OCI-M2 (cell line): ENCODE results near the gene NUFIP1.
"Not testable (repeated sequence)": the region's sequence is repeated elsewhere in the genome, so short reads cannot be mapped to it uniquely, and the experiment has no call there.

Experiments used
- DNase-seq: peaks from one replicate; lab custom pipeline; 2025; ENCODE audit not compliant: unreplicated experiment; lab: John Stamatoyannopoulos, UW

Gene NUFIP1

GRCh38 chr13:44969551-44970484 lies 19.5 kb downstream of the NUFIP1 start:
- no peak for DNase-seq

DNA sequence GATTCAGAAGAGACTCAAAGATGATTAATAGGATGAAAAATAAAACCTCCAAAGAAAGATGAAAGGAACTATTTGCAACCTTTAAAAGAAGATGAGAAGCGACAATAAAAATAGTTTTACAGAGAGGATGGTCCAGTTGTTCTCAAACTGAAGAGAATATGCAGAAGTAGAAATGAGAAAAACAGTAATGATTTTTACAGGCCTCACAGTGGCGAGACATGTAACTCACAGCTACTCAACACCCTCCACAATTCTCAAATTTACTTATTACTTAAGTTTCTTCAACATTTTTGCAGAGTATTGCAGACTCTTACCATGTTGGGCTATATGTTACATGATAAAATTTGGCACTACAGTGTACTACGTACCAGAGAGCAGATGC lies 20.8 kb downstream of the NUFIP1 start:
- DNase-seq: no peak

DNA sequence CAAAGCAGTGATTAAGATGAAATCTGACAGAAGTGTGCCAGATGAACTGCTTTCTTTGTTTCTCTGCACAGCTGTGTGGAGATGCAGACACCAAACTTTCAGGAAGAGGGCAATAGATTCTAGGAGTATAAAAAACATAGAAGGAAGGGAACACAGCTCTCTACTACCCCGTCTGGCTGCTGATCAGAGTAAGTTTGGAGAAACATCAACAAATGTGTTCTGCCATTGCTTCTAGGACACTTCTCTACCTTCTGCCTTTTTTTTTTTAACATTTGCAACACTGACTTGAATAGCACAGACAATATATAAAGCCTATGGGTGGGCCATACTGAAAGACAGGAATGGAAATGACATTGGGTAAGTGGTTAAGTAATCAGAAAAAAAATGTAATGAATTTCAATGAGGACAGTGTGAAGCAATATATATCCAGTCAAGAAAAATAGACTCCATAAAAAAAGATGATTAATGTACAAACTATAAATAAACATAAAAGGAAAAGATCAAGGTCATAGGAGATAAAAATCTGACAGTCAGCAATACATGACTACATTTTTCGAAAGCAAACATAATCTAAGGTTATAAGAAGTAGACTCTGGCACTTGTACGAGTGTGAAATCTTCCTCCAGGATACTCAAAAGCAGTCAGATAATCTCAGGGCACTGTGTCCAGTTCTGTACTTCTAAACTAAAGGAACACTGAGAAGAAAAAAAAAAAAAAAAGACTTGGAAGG lies 21.4 kb downstream of the NUFIP1 start:
- no peak for DNase-seq

- DNase-seq: no peak
These were observed 27.3 kb downstream of the NUFIP1 start for GRCh38 chr13:44961997-44962396.

DNA sequence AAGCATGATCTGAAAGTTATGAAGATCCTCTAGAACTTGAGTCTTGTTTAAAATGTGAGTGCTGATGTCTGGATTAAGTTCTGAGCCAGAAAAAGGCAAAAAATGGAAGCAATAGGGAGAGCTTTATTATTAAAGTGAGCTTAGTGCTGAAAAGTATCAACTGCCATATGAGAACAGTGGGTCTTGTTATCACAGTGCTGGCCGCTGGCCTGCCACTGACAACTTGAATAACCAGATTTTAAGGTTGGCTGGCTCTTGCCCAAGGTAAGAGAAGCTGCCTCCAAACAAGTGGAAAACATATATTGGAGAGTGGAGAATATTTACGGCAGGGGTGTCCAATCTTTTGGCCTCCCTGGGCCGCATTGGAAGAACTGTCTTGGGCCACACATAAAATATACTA lies 33.9 kb downstream of the NUFIP1 start:
- DNase-seq: no peak

DNA sequence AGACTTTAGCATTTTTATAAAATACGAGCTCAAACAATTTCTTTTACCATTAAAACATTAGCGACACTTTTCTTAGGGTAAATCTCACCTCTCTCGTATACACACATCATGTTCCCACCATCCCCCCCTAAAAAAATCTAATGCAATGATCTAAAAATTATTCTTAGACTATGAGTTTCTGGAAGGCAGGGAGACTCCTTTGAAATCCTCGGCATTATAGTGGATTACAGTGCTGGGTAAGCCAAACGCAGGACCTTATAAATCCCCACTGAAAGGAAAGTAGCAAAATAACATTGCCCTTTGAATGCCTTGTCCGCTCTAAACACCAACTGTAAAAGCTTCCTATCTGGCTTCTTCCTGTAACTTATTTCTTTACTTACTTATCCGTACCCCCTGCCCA lies 35.0 kb downstream of the NUFIP1 start:
- no peak for DNase-seq

- DNase-seq: no peak
These were observed 36.6 kb downstream of the NUFIP1 start for GRCh38 chr13:44952671-44953070.

- no peak for DNase-seq
These were observed 38.1 kb downstream of the NUFIP1 start for GRCh38 chr13:44951184-44951583.

DNA sequence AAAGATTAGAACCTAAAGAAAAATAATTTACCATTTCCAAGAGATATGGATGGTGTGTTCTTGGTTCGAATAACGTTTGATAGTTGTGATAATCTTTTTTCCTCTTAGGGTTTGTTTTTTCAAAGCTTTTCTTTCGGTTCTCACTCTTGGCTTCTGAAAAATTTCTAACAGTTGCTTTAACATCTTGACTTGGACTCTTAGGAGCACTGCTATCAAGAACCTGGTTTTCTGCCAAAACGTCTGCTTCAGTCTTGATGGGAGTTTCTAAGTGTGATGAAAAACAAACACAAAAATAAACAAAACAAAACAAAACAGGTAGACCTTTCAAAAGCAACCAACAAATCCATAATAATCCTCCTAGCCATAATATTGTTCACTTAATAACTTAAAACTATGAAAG lies 45.9 kb downstream of the NUFIP1 start:
- not testable (repeated sequence) for DNase-seq

- no peak for DNase-seq
These were observed 50.4 kb downstream of the NUFIP1 start for GRCh38 chr13:44938854-44939253.

DNA sequence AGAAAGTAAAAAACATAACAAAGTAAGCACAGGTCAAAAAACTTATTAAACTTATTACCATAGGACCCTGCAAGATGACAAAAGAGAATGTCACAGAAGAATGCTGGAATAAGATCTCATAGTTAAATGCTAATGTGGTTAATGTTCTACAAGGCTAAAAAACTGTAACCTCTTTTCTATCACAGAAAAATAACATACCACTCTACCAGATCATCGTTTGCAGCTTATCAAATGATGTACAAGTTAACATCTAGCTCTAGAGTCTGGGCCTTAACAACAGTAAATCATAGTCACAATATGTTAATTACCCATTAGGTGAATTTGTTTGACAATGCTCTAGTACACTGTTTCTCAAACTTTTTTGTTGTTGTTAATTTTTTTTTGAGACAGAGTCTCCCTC lies 53.0 kb downstream of the NUFIP1 start:
- no peak for DNase-seq

GRCh38 chr13:44934724-44935123 lies 54.5 kb downstream of the NUFIP1 start:
- no peak for DNase-seq

- DNase-seq: no peak
These were observed 56.4 kb downstream of the NUFIP1 start for GRCh38 chr13:44932850-44933251.

- no peak for DNase-seq
These were observed 57.0 kb downstream of the NUFIP1 start for GRCh38 chr13:44932171-44932849.

GRCh38 chr13:44930963-44931623 lies 58.2 kb downstream of the NUFIP1 start:
- DNase-seq: no peak

- no peak for DNase-seq
These were observed 59.0 kb downstream of the NUFIP1 start for GRCh38 chr13:44930280-44930679.

DNA sequence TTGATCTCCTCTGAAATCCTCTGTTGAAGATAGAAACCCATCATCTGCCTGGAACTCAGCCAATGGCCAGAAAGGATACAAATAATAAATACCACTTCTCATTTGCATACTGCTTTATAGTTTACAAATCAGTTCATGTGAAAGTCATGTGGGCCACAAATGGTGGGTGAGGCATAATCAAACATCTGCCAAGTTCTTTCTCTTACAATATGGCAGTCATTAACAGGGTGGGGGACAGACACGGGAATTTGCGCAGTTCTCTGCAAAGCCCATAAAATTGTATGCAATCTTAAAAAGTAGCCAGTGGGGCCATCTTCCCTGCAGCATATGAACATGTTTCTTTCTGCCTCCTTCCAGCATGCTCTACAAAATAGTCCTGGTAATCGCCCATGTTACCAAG lies 59.6 kb downstream of the NUFIP1 start:
- DNase-seq: no peak

DNA sequence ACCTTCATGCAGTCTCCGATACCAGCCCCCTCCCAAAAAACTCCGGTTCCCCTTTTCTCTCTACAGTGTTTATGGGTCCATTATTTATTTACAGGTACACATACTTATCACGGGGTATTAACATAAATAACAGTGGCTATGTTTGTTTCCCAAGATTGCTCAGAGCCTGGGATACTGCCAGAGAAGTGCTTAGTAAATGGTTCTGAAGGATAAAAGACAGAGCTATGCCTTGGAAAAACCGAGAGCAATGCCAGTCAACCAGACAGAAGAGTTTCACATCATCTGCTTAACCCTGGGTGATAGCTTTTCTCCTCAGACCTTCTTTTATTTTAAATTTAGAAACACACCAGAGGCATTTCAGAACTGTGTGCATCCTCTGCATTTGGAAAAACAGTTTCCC lies 61.3 kb downstream of the NUFIP1 start:
- DNase-seq: no peak

DNA sequence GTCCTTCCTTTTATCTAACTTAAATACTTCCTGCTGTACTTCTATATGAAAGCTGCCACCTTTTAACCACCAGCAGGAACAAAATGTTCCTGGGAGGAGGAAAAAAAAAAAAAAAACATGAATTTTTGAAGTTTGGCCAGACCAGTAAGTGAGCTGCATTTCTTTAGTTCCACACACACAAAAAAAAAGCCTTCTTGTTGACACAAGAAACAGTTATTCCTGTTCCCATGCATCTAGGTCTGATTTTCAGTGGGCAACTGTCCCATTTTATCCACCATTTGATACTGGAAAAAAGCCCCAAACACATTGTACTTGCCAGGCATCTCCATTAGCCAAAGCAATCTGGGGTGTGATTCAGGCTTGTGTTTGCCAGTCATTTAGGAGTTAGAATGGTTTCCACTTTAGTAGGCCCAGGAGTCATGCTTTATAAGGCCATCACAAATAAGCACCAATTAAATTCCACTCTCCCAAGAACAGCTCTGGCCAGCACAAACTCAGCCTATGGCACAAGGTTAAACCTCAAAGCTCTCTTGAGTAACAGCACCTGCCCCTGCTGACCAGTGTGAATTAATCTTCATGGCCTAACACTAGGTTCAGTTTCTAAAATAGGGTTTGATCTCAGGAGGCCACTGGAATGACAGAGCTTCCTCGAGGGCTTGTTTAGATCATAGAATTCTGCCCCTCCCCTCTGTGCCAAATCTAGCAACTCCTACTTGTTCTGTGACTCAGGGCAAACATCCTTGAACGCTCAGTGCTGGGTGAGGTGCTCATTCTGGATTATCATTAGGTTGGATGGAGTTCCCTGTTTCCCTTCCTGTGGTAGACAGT lies 67.1 kb downstream of the NUFIP1 start:
- DNase-seq: no peak

- no peak for DNase-seq
These were observed 67.9 kb downstream of the NUFIP1 start for GRCh38 chr13:44921246-44921877.
